K562 treated with DMSO at 1 percent for 24 hours (cell line): ENCODE results near the gene C1orf226. TPM values are rescaled to one million over a fixed set of nuclear protein-coding genes. Genes with fewer than 3 reads are reported as not detected.

ENCODE experiments used
- total RNA-seq: library from RNA; unstranded; fragments of 300-600 nt; gene quantifications from 2 replicates; pipeline ENCODE4 v1.2.3, GENCODE V29; 2022; ENCODE audit warnings: low read depth; ENCODE audit not compliant: insufficient read depth

C1orf226 gene, protein sequence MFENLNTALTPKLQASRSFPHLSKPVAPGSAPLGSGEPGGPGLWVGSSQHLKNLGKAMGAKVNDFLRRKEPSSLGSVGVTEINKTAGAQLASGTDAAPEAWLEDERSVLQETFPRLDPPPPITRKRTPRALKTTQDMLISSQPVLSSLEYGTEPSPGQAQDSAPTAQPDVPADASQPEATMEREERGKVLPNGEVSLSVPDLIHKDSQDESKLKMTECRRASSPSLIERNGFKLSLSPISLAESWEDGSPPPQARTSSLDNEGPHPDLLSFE
- 1.4 and 2.6 TPM in 2 replicates for total RNA-seq

GRCh38 chr1:162381383-162381782, at the start of gene C1orf226:
Gene C1orf226, plus strand, starts transcription at chr1:162381728. Its CDS starts 174 bp downstream, at chr1:162381902.

DNA sequence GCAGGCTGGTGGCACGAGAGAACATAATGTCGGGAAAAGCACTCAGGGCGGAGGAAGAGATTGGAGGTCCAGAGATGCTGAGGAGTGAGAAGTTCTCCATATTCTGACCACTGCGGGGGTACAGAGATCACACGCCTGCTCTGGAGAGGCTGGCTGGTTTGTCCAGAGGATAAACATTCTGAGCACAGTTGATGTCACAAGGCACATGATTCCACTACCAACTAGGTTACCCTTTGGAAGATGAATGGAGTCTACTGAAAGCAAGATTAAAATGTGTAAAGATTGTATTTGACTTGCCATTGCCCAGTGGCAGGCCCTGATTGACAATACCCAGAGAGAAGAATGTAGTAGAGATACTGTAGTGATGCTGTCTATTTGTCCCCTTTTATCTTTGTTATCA, 4.8 kb upstream of the C1orf226 start, which contains the start of gene SPATA46:
TSS of gene SPATA46 (minus strand) at position 164 of the 400 bp plus-strand sequence. CDS start at position 100, 64 bp downstream.

DNA sequence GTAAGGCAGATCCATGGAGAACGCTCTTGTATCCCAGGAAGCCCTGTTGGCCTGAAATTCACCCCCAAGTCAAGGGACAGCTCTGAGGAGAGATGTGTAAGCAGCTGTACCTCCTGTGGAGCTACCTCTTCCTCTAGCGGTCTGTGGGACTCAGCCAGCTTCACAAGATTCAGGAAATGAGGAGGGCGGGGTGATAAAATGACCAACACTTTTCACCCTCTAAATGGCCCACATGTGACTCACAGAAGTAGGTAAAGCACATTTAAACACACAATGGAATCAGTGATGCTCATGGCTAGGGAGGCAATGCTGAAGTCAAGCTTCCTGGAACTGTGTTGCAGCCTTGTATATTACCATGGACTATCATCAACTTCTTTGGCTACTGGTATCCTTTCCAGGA, 30.5 kb downstream of the C1orf226 start, which contains the start of gene SH2D1B:
TSS of gene SH2D1B (minus strand) at position 135 of the 400 bp plus-strand sequence. CDS start at position 15, 120 bp downstream.

Other genes starting within 250 kb of the C1orf226 start
- gene SPATA46, start 4.9 kb upstream of the C1orf226 start, total RNA-seq, result not detected in 2 replicates
- 0.20 TPM in 1 of 2 replicates, not detected in the other for gene SH2D1B, start 30.4 kb downstream of the C1orf226 start, total RNA-seq
- 12.0 and 13.4 TPM in 2 replicates for gene UHMK1, start 116.1 kb downstream of the C1orf226 start, total RNA-seq
- gene UAP1, start 180.0 kb downstream of the C1orf226 start, total RNA-seq, result 48.3 and 56.4 TPM in 2 replicates